Right cardiac atrium (tissue), 5 donors: ENCODE measurements around the gene KCNQ1OT1. TPM values are rescaled to one million over a fixed set of nuclear protein-coding genes. Genes with fewer than 3 reads are reported as not detected.
A peak's percentile ranks its signal among the peaks of the same experiment; 100 is the strongest.

Experiments
- ATAC-seq, 2 donors: fragments of 200-7000 bp; cut with Tn5 transposase; one replicate each; pipeline versions ENCODE4 v1.8.0 to v1.9.1; 2020; ENCODE audit warnings: moderate library complexity in 2 of 2, mild to moderate bottlenecking in 1 of 2
- DNase-seq, 3 donors: peaks; one replicate each; pipeline ENCODE4 v3.0.0-alpha.2; 2020
- H3K27ac ChIP-seq: one replicate; pipeline ENCODE4 v1.5.1; 2013; ENCODE audit warnings: mild to moderate bottlenecking, low read length, control low read depth, moderate library complexity
- H3K27me3 ChIP-seq: one replicate; pipeline ENCODE4 v1.6.1; 2013; ENCODE audit not compliant: control insufficient read depth, insufficient read depth
- H3K4me1 ChIP-seq: one replicate; pipeline ENCODE4 v1.6.1; 2013; ENCODE audit warnings: low read length; ENCODE audit not compliant: control insufficient read depth, insufficient read depth
- H3K4me3 ChIP-seq: one replicate; pipeline ENCODE4 v1.5.1; 2013; ENCODE audit warnings: low read length, control low read depth
- H3K9me3 ChIP-seq: one replicate; pipeline ENCODE4 v1.6.1; 2013; ENCODE audit warnings: low read length; ENCODE audit not compliant: control insufficient read depth
- WGBS: extraction: QIAGEN DNeasy Blood & Tissue Kit; methylation state at CpG from one replicate; pipeline ENCODE4 v1.1.7; 2013; 5-methylcytosine and 5-hydroxymethylcytosine counted together
- intact Hi-C, 4 donors: fragments of 100-400 bp; cut with DNase I; formaldehyde crosslinking; loops; one replicate each; pipeline versions ENCODE4 v1.11.0 to v1.14.0; 2022 to 2023
- polyA plus RNA-seq: library from polyadenylated mRNA; stranded (reverse); fragments of 200-250 nt; gene quantifications from one replicate; pipeline ENCODE4 v1.2.3, GENCODE V29; 2013
- total RNA-seq, 4 donors: library from RNA; stranded (reverse); fragmentation: NEBNext Ultra II Directional; extraction: Animal tissue kit (Norgen Biotek cat#: 25700); gene quantifications; one replicate each; pipeline ENCODE4 v1.2.1, GENCODE V29; 2021
- donor health status: healthy with polysubstance abuse.
- donor health status: DM: no; HTN: yes; CAD: no.
- donor health status: DM: no; HTN: no; CAD: no.
- donor health status: DM: no; HTN: yes; CAD: no; lungs with severe emphysema.
- donor health status: DM: yes; HTN: yes; CAD: no.

KCNQ1OT1 gene
- total and polyA plus RNA-seq, 5 donors = 0.41 to 0.78 (median 0.53) TPM

DNA sequence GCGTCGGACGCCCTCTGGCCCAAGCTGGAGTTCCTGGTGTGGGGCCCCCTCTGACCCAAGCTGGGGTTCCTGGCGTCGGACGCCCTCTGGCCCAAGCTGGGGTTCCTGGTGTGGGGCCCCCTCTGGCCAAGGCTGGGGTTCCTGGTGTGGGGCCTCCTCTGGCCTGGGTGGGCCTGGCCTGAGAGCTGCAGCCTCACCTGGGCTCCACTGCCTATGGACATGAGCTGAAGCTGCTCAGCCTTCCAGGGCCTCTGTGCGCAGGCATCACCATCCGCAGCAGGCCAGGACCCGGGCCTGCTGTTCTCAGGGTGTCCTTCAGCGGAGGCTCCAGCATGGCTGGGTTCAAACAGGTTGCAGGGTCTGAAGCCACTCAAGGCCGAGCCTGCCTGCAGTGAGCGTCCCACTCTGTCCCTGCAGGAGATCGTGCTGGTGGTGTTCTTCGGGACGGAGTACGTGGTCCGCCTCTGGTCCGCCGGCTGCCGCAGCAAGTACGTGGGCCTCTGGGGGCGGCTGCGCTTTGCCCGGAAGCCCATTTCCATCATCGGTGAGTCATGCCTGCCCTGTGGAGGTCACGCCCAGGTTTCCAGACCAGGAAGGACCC lies 129.5 kb downstream of the KCNQ1OT1 start:
- no peaks in the 10 kb centered on the region for H3K4me1 ChIP-seq
- no peak overlapping the region for H3K27ac ChIP-seq
- H3K27me3 ChIP-seq = no peaks in the 10 kb centered on the region
- no peak overlapping the region for H3K4me3 ChIP-seq
- intact Hi-C loops = loop anchor here in 1 of 4 donors (10.0 kb wide), 1 partner anchor 64 kb away; no protein-coding TSS in a partner anchor
- DNase-seq = peak in 2 of 3 donors; percentile 6 to 42
- 98% methylated on average over 26 of the region's 26 CpGs for WGBS
- no peak for ATAC-seq
- H3K9me3 ChIP-seq = no peaks in the 10 kb centered on the region

DNA sequence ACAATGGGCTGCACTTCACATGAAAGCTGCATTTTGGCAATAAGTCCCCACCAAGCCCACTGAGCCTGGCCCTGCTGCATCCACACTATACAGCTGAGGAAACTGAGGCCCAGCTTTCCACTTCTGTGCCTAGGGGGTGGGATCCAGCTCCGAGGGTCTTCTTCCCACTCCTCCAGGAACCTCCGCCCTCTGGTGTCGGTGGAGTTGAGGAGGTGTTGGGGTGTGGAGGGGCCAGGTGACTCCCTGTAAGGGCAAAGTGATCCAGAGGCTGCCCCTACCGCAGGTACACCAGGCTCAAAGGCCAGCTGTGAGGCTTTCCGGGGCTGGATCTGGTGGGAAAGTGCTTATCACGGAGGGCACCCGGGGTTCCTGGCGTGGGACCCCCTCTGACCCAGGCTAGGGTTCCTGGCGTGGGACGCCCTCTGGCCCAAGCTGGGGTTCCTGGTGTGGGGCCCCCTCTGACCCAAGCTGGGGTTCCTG lies 130.0 kb downstream of the KCNQ1OT1 start:
- intact Hi-C loops = loop anchor here in 1 of 4 donors (10.0 kb wide), 1 partner anchor 65 kb away; no protein-coding TSS in a partner anchor
- no peaks in the 10 kb centered on the region for H3K9me3 ChIP-seq
- H3K4me3 ChIP-seq = no peak overlapping the region
- no peaks in the 10 kb centered on the region for H3K4me1 ChIP-seq
- 97% methylated on average over 10 of the region's 10 CpGs for WGBS
- H3K27me3 ChIP-seq = no peaks in the 10 kb centered on the region
- peak; percentile 6 to 47 (median 20) for DNase-seq
- ATAC-seq = no peak
- H3K27ac ChIP-seq = no peak overlapping the region

DNA sequence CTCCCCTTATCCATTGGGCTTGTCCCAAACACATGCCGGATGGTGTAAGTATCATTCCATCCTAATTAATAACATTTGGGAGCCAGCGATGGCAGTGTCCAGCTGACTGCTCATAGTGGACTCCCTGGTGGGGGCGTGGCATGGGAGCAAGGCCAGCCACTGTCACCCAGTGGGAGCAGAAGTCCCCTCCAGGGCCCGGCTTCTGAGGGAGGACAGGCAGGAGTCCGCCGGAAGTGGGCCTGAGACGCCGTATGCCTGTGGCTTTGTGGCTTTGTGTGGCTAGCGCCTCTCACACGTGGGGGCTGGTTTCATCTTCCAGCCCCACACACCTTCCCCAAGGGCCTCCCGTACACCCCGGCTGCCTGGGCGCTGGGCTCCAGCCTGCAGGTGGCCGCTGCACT lies 130.5 kb downstream of the KCNQ1OT1 start:
- WGBS = 90% methylated on average over 14 of the region's 14 CpGs
- Histone ChIP-seq H3K27ac (no peak overlapping the region), H3K4me1 (no peaks in the 10 kb centered on the region), H3K4me3 (no peak overlapping the region), H3K9me3 (no peaks in the 10 kb centered on the region), H3K27me3 (no peaks in the 10 kb centered on the region)
- intact Hi-C loops = no loop called here
- ATAC-seq = no peak
- peak; percentile 9 to 49 (median 35) for DNase-seq

DNA sequence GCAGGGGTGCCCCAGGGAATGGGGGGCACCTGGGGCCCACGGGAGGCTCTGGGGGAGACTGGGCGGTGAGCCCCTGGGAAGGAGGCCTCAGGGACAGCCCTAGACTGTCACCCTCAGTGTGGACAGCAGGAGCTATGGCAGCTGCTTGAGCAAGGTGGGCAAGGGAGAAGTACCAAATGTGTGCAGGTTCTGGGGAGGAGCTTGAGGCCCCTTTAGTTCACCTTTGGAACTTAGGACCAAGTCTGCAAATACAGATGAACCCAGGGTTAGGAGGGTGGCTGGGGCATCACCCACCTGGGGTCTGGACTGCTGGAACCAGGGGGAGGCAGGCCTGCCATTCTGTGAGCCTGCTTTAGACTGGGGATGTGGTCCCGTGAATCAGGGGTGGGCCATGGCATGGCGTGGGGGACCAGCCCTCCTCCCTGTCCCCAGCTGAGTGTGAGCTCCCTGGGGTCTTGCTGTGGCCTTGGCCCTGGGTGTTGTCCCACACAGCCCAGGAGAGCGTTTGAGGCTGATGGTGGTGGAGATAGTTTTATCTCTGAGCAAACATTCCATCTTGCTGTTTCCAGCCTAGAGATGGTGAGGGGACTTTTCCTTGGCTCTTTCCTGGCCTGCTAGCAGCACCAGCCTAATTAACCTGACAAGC lies 132.6 kb downstream of the KCNQ1OT1 start:
- intact Hi-C loops = no loop called here
- 84% methylated on average over 5 of the region's 5 CpGs for WGBS
- ATAC-seq (no peak), DNase-seq (peak in 2 of 3 donors; percentile 4 to 9)
- H3K27me3 ChIP-seq = no peaks in the 10 kb centered on the region
- no peaks in the 10 kb centered on the region for H3K4me1 ChIP-seq
- no peak overlapping the region for H3K4me3 ChIP-seq
- no peak overlapping the region for H3K27ac ChIP-seq
- H3K9me3 ChIP-seq = no peaks in the 10 kb centered on the region

DNA sequence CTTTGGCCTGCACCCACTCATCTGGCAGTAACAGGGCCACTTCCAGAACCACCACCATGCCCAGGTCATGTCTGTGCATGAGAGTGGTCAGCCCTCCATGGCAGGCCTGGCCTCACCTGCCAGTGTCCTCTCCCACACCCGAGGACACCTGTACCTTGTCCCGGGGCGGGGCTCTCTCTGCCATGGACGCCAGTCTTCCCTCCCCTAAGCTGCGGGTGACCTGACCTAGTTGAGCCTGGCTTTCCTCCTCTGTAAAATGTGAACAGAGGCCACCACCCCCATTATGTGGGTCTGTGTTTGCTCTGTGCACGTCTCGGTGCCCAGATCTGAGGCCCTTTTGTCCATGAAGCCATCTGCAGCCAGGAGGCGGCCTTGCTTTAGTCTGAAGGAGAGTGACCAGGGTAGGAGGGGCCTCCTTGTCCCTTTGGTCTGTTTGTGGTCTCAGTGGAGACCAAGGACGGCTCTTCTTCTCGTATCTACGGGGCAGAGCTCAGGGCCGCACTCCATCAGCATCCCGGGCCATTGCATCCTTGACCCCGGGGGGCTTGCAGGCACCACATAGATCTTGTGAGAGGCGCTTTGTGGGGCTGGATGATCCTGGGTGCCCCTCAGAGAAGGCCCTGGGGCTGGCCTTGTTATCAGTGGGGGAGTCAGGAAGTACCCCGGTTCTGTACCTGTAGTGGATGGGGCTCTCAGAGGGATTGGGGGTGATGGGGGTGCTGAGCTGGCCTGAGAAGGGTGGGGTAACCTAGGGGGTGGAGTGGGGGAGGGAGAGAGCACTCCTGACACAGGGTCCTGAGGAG lies 133.4 kb downstream of the KCNQ1OT1 start:
- H3K9me3 ChIP-seq = no peaks in the 10 kb centered on the region
- 90% methylated on average over 16 of the region's 16 CpGs for WGBS
- H3K4me1 ChIP-seq = no peaks in the 10 kb centered on the region
- no peak overlapping the region for H3K27ac ChIP-seq
- no peak overlapping the region for H3K4me3 ChIP-seq
- intact Hi-C loops = no loop called here
- DNase-seq (peak in 2 of 3 donors; percentile 8 to 40), ATAC-seq (no peak)
- no peaks in the 10 kb centered on the region for H3K27me3 ChIP-seq

DNA sequence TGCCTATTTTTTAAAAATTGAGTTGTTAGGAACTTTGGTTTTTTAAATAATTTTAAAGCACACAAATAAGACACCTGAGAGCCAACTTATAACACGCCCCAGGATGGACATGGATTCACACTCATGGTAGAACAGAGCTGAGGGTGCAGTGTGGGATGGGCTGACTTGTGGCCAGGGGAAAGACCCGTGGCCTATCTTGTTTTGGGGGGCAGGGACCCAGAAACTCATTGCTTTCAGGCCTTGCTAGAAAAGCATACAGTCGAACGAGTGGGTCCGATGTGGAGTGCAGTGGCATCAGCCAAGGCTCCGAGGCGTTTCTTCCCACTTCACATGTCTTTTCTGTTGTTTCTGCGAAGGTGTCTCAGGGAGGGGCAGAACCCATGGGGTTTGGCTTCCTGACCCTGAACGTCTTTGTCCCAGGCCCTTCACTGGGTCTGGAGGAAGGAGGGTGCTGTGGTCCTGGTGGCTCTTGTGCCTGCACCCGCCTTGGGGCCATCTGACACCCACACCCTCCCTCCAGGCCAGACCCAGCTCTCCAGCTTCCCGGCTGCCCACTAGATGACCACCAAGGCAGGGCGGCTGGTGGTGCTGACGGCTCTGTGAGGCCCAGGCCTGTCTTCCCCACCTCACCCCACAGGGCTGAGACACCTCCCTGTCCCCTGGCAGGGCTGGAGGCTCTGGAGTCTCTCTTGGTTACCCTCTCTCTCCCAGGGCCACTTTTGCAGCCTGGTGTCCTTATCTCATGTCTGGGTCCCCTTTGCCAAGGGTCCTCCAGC lies 134.2 kb downstream of the KCNQ1OT1 start:
- H3K4me3 ChIP-seq = no peak overlapping the region
- H3K9me3 ChIP-seq = no peaks in the 10 kb centered on the region
- no peaks in the 10 kb centered on the region for H3K27me3 ChIP-seq
- DNase-seq (peak in 2 of 3 donors; percentile 2 to 11), ATAC-seq (no peak)
- intact Hi-C loops = no loop called here
- no peaks in the 10 kb centered on the region for H3K4me1 ChIP-seq
- H3K27ac ChIP-seq = no peak overlapping the region
- WGBS = 89% methylated on average over 13 of the region's 13 CpGs

DNA sequence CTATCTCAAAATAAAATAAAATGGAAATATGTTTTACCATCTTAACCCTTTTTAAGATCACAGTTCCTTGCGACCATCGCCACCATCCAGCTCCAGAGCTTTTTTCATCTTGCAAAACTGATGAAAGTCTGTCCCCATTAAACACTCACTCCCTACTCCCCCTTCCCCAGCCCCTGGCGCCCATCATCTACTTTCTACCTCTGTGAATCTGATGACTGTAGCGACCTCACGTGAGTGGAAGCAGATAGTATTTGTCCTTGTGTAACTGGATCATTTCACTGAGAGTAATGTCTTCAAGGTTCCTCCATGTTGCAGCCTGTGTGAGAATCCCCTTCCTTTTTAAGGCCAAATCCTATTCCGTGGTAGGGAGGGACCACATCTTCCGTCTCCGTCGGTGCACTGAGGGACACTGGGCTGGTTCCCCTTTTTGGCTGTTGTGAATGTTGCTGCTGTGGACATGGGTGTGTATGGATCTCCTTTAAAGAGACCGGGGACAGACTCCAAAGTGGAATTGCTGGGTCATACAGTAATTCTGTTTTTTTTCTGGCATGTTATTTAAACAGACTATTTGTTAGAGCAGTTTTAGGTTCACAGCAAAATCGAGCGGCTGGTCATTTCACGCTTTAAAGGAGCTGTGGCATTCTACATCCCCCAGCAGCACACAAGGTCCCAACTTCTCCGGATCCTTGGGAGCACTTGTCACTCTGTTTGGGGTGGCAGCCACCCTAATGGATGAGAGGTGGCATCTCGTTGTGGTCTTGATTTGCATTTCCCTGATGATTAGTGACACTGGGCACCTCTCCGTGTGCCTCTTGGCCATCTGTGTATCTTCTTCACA lies 135.0 kb downstream of the KCNQ1OT1 start:
- WGBS = 82% methylated on average over 16 of the region's 16 CpGs
- no peak for ATAC-seq
- DNase-seq = peak; percentile 11 to 62 (median 29)
- Histone ChIP-seq H3K27me3 (no peaks in the 10 kb centered on the region), H3K27ac (no peak overlapping the region), H3K4me3 (no peak overlapping the region), H3K9me3 (no peaks in the 10 kb centered on the region), H3K4me1 (no peaks in the 10 kb centered on the region)
- intact Hi-C loops = no loop called here

DNA sequence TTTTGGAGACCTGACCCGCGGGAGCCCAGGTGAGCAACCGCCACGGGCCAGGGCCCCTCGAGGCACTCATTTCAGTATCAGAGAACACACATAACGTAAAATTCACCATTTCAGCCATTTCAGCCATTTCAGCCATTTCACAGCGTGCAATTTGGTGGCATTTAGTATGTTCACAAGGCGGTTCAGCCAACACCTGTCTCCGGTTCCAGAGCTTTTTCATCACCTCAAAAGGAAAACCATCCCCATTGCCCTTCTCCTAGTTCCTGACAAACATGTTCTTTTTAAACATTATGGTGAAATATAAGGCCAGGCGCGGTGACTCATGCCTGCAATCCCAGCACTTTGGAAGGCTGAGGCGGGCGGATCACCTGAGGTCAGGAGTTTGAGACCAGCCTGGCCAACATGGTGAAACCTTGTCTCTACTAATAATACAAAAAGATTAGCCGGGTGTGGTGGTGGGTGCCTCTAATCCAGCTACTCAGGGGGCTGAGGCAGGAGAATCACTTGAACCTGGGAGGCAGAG lies 135.7 kb downstream of the KCNQ1OT1 start:
- ATAC-seq = no peak
- no peaks in the 10 kb centered on the region for H3K27me3 ChIP-seq
- no peaks in the 10 kb centered on the region for H3K4me1 ChIP-seq
- H3K9me3 ChIP-seq = no peaks in the 10 kb centered on the region
- H3K27ac ChIP-seq = no peak overlapping the region
- no peak overlapping the region for H3K4me3 ChIP-seq
- peak in 1 of 3 donors; percentile 13 for DNase-seq
- 96% methylated on average over 14 of the region's 14 CpGs for WGBS
- intact Hi-C loops = no loop called here

DNA sequence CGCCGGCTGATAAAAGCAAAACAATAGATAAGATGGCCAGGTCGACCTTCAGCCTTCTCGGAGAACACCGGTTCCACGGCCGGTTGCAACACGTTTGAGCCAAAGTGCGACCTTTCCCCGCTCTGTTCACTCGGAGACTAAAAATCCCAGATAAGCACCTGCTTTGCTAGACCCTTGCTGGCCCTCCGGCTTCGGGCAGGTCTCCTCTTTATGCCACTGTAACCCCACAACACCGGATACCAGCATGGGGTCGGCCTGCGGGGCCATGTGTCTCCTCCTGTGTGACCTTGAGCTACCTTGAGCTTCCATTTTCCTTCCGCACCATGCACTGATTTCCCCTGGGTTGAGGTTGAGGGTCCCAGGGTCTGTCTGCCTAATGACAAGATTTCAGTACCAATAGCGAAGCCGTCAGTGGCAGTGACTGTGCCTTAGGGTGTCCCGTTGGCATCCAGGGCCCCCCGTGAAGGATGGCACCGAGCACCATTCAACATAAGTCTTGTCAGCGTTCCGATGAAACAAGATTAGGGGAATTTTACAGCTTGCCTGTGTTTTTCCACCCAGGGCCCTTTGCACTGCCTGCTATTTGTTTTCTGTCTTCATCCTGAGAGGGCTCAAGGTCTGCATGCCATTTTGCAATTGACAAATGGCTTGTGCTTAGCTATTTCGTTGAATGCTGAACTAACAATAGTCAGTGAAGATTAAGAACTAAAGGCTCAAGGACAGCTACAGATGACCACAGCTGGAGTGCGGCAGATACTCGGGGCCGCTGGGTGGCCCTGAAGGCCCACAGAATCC lies 136.4 kb downstream of the KCNQ1OT1 start:
- Histone ChIP-seq H3K27ac (no peak overlapping the region), H3K9me3 (no peaks in the 10 kb centered on the region), H3K4me1 (no peaks in the 10 kb centered on the region), H3K4me3 (no peak overlapping the region), H3K27me3 (no peaks in the 10 kb centered on the region)
- 93% methylated on average over 28 of the region's 28 CpGs for WGBS
- no peak for ATAC-seq
- intact Hi-C loops = no loop called here
- DNase-seq = peak; percentile 8 to 33 (median 24)
